K562 (cell line): ENCODE data around the gene FAM83B.

Experiments used
- CTCF ChIP-seq, 3 experiments: IDR thresholded peaks in 2 of 3; conservative IDR thresholded peaks in 1 of 3; 2 replicates each; pipeline ENCODE4 v1.5.1; 2011 to 2012; ENCODE audit warnings: low read length in 3 of 3, mild to moderate bottlenecking in 3 of 3, control low read depth in 2 of 3, improper control_type of control experiment in 1 of 3, inconsistent platforms in 1 of 3, low read depth in 1 of 3, mixed read lengths in 1 of 3, moderate library complexity in 1 of 3; ENCODE audit not compliant: insufficient read depth in 2 of 3
- EHMT2 ChIP-seq: fragments of 450-650 bp; IDR thresholded peaks from 2 replicates; pipeline ENCODE4 v1.6.1; 2018; ENCODE audit warnings: antibody characterized with exemption
- FOXJ3 ChIP-seq: sonication (generic); formaldehyde crosslinking; IDR thresholded peaks from 2 replicates; pipeline ENCODE4 v1.4.0; 2020; ENCODE audit warnings: mild to moderate bottlenecking, missing genetic modification reagents
- MAZ ChIP-seq, 2 experiments: fragments of 450-650 bp in 1 of 2; sonication (generic) in 1 of 2; formaldehyde crosslinking; IDR thresholded peaks in 1 of 2; conservative IDR thresholded peaks in 1 of 2; 2 replicates each; pipeline versions ENCODE4 v1.4.0 to v1.5.0; 2020; ENCODE audit warnings: mild to moderate bottlenecking in 1 of 2, missing genetic modification reagents in 1 of 2
- MECOM ChIP-seq: fragments of 250-450 bp; sonication (Bioruptor Pico); IDR thresholded peaks from 2 replicates; pipeline ENCODE4 v1.8.0; 2022; ENCODE audit warnings: inconsistent platforms
- MYC ChIP-seq, 2 experiments: fragments of 250-450 bp in 1 of 2; sonication (Bioruptor Pico) in 1 of 2; IDR thresholded peaks; 2 replicates each; pipeline versions ENCODE4 v1.5.1 to v1.6.1; 2012 to 2021; ENCODE audit warnings: low read depth in 2 of 2, borderline replicate concordance in 1 of 2, improper control_type of control experiment in 1 of 2, low read length in 1 of 2, mild to moderate bottlenecking in 1 of 2, moderate library complexity in 1 of 2
- RBM25 ChIP-seq: fragments of 200-400 bp; formaldehyde crosslinking; IDR thresholded peaks from 2 replicates; pipeline ENCODE4 v1.6.1; 2018; ENCODE audit warnings: low read length, low read depth, moderate library complexity; ENCODE audit not compliant: severe bottlenecking
- SMAD1 ChIP-seq: fragments of 150-350 bp; IDR thresholded peaks from 2 replicates; pipeline ENCODE4 v1.6.1; 2014; ENCODE audit warnings: low read length, low read depth; ENCODE audit not compliant: partially characterized antibody
- TAF7 ChIP-seq: fragments of 450-650 bp; IDR thresholded peaks from 2 replicates; pipeline ENCODE4 v1.6.1; 2016; ENCODE audit warnings: missing genetic modification characterization, missing compliant biosample characterization
- TCF7 ChIP-seq: sonication (generic); IDR thresholded peaks from 2 replicates; pipeline ENCODE4 v1.6.1; 2016; ENCODE audit warnings: antibody characterized with exemption, borderline replicate concordance
- TF ChIP-seq, protein P1 (sequence below): fragments of 200-400 bp; formaldehyde crosslinking; IDR thresholded peaks from 2 replicates; pipeline ENCODE4 v1.6.1; 2017; ENCODE audit warnings: mild to moderate bottlenecking, low read depth, low read length, moderate library complexity

- TF ChIP-seq, protein P1, sequence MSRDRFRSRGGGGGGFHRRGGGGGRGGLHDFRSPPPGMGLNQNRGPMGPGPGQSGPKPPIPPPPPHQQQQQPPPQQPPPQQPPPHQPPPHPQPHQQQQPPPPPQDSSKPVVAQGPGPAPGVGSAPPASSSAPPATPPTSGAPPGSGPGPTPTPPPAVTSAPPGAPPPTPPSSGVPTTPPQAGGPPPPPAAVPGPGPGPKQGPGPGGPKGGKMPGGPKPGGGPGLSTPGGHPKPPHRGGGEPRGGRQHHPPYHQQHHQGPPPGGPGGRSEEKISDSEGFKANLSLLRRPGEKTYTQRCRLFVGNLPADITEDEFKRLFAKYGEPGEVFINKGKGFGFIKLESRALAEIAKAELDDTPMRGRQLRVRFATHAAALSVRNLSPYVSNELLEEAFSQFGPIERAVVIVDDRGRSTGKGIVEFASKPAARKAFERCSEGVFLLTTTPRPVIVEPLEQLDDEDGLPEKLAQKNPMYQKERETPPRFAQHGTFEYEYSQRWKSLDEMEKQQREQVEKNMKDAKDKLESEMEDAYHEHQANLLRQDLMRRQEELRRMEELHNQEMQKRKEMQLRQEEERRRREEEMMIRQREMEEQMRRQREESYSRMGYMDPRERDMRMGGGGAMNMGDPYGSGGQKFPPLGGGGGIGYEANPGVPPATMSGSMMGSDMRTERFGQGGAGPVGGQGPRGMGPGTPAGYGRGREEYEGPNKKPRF: no peak
- TF ChIP-seq TCF7 (no peak), FOXJ3 (CRISPR knock-in tag) (no peak), TAF7 (tag) (no peak), MYC (IDR thresholded peaks at IDR 0.05; ENCODE audit: low read depth, low read length) (no peak), MYC (CRISPR knock-in tag; IDR thresholded peaks at IDR 0.05; ENCODE audit: borderline replicate concordance, low read depth) (no peak), EHMT2 (no peak), MAZ (CRISPR knock-in tag; conservative IDR thresholded peaks at IDR 0.05 in 1 of 2, IDR thresholded peaks at IDR 0.05 in 1 of 2) (no peak), MECOM (CRISPR knock-in tag) (no peak), CTCF (IDR thresholded peaks at IDR 0.05 in 2 of 3, conservative IDR thresholded peaks at IDR 0.05 in 1 of 3; ENCODE audit: insufficient read depth in 2 of 3, low read depth in 1 of 3, low read length in 3 of 3) (no peak), SMAD1 (no peak), RBM25 (no peak)
Observed at GRCh38 chr6:54886932-54887584, 40.5 kb downstream of the FAM83B start.
